Esophagus muscularis mucosa (tissue), 4 donors: Measurements from ENCODE around the gene SLN. TPM values are rescaled to one million over a fixed set of nuclear protein-coding genes. Genes with fewer than 3 reads are reported as not detected.

Experiments
- DNase-seq: peaks from one replicate; pipeline ENCODE4 v3.0.0-alpha.2; 2017; ENCODE audit errors: extremely low spot score
- H3K27ac ChIP-seq, 4 donors: fragments of 200-600 bp; sonication (generic); replicated peaks in 1 of 4; 1 replicate in 3 of 4; 2 replicates in 1 of 4; pipeline ENCODE4 v1.5.1; 2016 to 2019; ENCODE audit warnings: mild to moderate bottlenecking in 1 of 4
- H3K27me3 ChIP-seq, 4 donors: fragments of 200-600 bp; sonication (generic); one replicate each; pipeline versions ENCODE4 v1.5.1 to v1.6.0; 2016 to 2019
- H3K36me3 ChIP-seq, 4 donors: fragments of 200-600 bp; sonication (generic); one replicate each; pipeline ENCODE4 v1.5.1; 2016 to 2019
- H3K4me1 ChIP-seq, 4 donors: fragments of 200-600 bp; sonication (generic); one replicate each; pipeline ENCODE4 v1.5.1; 2016 to 2019
- H3K4me3 ChIP-seq, 4 donors: fragments of 200-600 bp; sonication (generic); 1 replicate in 2 of 4; 2 replicates in 2 of 4; pipeline ENCODE4 v1.5.1; 2016 to 2019; ENCODE audit warnings: mild to moderate bottlenecking in 4 of 4, moderate library complexity in 1 of 4
- H3K9me3 ChIP-seq, 4 donors: fragments of 200-600 bp; sonication (generic); 1 replicate in 3 of 4; 2 replicates in 1 of 4; pipeline ENCODE4 v1.5.1; 2016 to 2019
- CTCF ChIP-seq, 3 experiments: fragments of 200-600 bp in 2 of 3; fragments of 450-650 bp in 1 of 3; sonication (generic) in 2 of 3; IDR thresholded peaks; one replicate each; pipeline ENCODE4 v1.5.1; 2017 to 2019; ENCODE audit warnings: antibody characterized with exemption in 3 of 3, mild to moderate bottlenecking in 2 of 3, moderate library complexity in 1 of 3
- EP300 ChIP-seq: sonication (generic); formaldehyde crosslinking; IDR thresholded peaks from one replicate; pipeline ENCODE4 v1.6.1; 2017; ENCODE audit warnings: antibody characterized with exemption
- POLR2A ChIP-seq: fragments of 450-650 bp; IDR thresholded peaks from one replicate; pipeline ENCODE4 v1.6.1; 2017; ENCODE audit warnings: antibody characterized with exemption, moderate library complexity, mild to moderate bottlenecking, low read depth
- POLR2AphosphoS5 ChIP-seq, 2 donors: sonication (generic); formaldehyde crosslinking; IDR thresholded peaks; one replicate each; pipeline ENCODE4 v1.6.1; 2017; ENCODE audit warnings: antibody characterized with exemption in 2 of 2
- WGBS: methylation state at CpG from one replicate; pipeline ENCODE4 v1.1.5; 2018; 5-methylcytosine and 5-hydroxymethylcytosine counted together
- intact Hi-C: fragments of 100-400 bp; cut with DNase I; formaldehyde crosslinking; loops from one replicate; pipeline ENCODE4 v1.15.1; 2023
- total RNA-seq, 4 donors: library from RNA; depleted of rRNA; stranded (reverse); fragments of >200 nt; gene quantifications; one replicate each; pipeline versions ENCODE4 v1.1.0 to v1.2.1, GENCODE V29; 2016

SLN gene
- total RNA-seq, 4 donors from 2014 or later = 0.65 TPM; not detected in 3

GRCh38 chr11:107691000-107691750 lies 20.7 kb downstream of the SLN start:
- no peak overlapping the region for H3K27ac ChIP-seq
- no peaks in the 10 kb centered on the region for H3K27me3 ChIP-seq
- H3K4me1 ChIP-seq = peaks cover 0 to 12% (median 10%) of the 10 kb centered on the region in 4 donors
- no peaks in the 10 kb centered on the region for H3K9me3 ChIP-seq
- H3K36me3 ChIP-seq = no peaks in the 10 kb centered on the region
- TF ChIP-seq EP300 (no peak), CTCF (IDR thresholded peaks at IDR 0.05) (no peak), POLR2A (no peak), POLR2AphosphoS5 (IDR thresholded peaks at IDR 0.05) (no peak)
- no peak for DNase-seq
- 35% methylated on average over 3 of the region's 3 CpGs for WGBS
- no peak overlapping the region for H3K4me3 ChIP-seq
- intact Hi-C loops = no loop called here

GRCh38 chr11:107689317-107690202 lies 22.3 kb downstream of the SLN start:
- 49% methylated on average over 11 of the region's 11 CpGs for WGBS
- intact Hi-C loops = loop anchor here (2.0 to 5.0 kb wide), 2 partner anchors 113 to 127 kb away; no protein-coding TSS in a partner anchor
- H3K27me3 ChIP-seq = no peaks in the 10 kb centered on the region
- peaks cover 0 to 12% (median 8%) of the 10 kb centered on the region in 4 donors for H3K4me1 ChIP-seq
- TF ChIP-seq CTCF (IDR thresholded peaks at IDR 0.05) (peak; percentile 59 to 65 (median 59)), EP300 (no peak)
- no peaks in the 10 kb centered on the region for H3K36me3 ChIP-seq
- no peak overlapping the region for H3K27ac ChIP-seq
- DNase-seq = no peak
- no peak overlapping the region for H3K4me3 ChIP-seq
- H3K9me3 ChIP-seq = no peaks in the 10 kb centered on the region

- 81% methylated on average over 3 of the region's 6 CpGs for WGBS
These were observed 23.4 kb downstream of the SLN start for GRCh38 chr11:107688322-107688918.

GRCh38 chr11:107683807-107684206 lies 28.0 kb downstream of the SLN start:
- no peaks in the 10 kb centered on the region for H3K36me3 ChIP-seq
- no peak overlapping the region for H3K27ac ChIP-seq
- no peaks in the 10 kb centered on the region for H3K9me3 ChIP-seq
- intact Hi-C loops = no loop called here
- H3K4me1 ChIP-seq = no peaks in the 10 kb centered on the region
- DNase-seq = no peak
- 96% methylated on average over 2 of the region's 2 CpGs for WGBS
- TF ChIP-seq POLR2AphosphoS5 (IDR thresholded peaks at IDR 0.05) = no peak
- peak in 1 of 3 experiments; percentile 18 for TF ChIP-seq CTCF (IDR thresholded peaks at IDR 0.05)
- no peaks in the 10 kb centered on the region for H3K27me3 ChIP-seq
- no peak overlapping the region for H3K4me3 ChIP-seq

More at GRCh38 chr11:107688322-107688918, 23.4 kb downstream of the SLN start:
- no peak for TF ChIP-seq POLR2A
- TF ChIP-seq POLR2AphosphoS5 (IDR thresholded peaks at IDR 0.05) = no peak
- TF ChIP-seq CTCF (IDR thresholded peaks at IDR 0.05) = no peak
- TF ChIP-seq EP300 = no peak
- no peak for DNase-seq
- Histone ChIP-seq H3K4me3 (no peak overlapping the region), H3K9me3 (no peaks in the 10 kb centered on the region), H3K36me3 (no peaks in the 10 kb centered on the region), H3K27me3 (no peaks in the 10 kb centered on the region), H3K4me1 (peaks cover 0 to 12% (median 8%) of the 10 kb centered on the region in 4 donors), H3K27ac (no peak overlapping the region)
- intact Hi-C loops = loop anchor here (2.0 to 5.0 kb wide), 2 partner anchors 112 to 126 kb away; no protein-coding TSS in a partner anchor
